Panc1 (cell line): ENCODE results near the gene ANKK1. TPM values are rescaled to one million over a fixed set of nuclear protein-coding genes. Genes with fewer than 3 reads are reported as not detected.

ENCODE experiments used
- ATAC-seq: fragments of 200-7000 bp; cut with Tn5 transposase; 2 replicates; pipeline ENCODE4 v1.9.1; 2020; ENCODE audit warnings: mild to moderate bottlenecking, moderate library complexity
- BruUV-seq: library from RNA; stranded (reverse); fragments of 400-500 nt; replicated peaks from 2 replicates; lab custom pipeline; 2021; lab: Mats Ljungman, UMichigan
- CTCF ChIA-PET: fragments of 300-600 bp; sonication (Branson Sonifier 250); formaldehyde crosslinking; loops from one replicate; lab custom pipeline; 2022; ENCODE audit warnings: antibody characterized with exemption; lab: Charles Lee
- POLR2A ChIA-PET: fragments of 300-600 bp; sonication (Branson Sonifier 250); formaldehyde crosslinking; loops from one replicate; lab custom pipeline; 2022; ENCODE audit warnings: antibody characterized with exemption; lab: Charles Lee
- DNase-seq: peaks from one replicate; pipeline ENCODE4 v3.0.0-alpha.2; 2010; ENCODE audit warnings: low read depth, low spot score
- H3K27ac ChIP-seq: 2 replicates; pipeline ENCODE4 v1.5.1; 2011; ENCODE audit warnings: mild to moderate bottlenecking, low read length, inconsistent platforms
- H3K27me3 ChIP-seq: fragments of 200-500 bp; sonication (Bioruptor generic); 2 replicates; pipeline ENCODE4 v1.6.0; 2014; ENCODE audit warnings: low read length, inconsistent platforms; ENCODE audit not compliant: control insufficient read depth, insufficient read depth
- H3K36me3 ChIP-seq: fragments of 200-500 bp; sonication (Bioruptor generic); 2 replicates; pipeline ENCODE4 v1.5.1; 2014; ENCODE audit warnings: inconsistent platforms, mild to moderate bottlenecking, low read length, moderate library complexity; ENCODE audit not compliant: control insufficient read depth, insufficient read depth
- H3K4me1 ChIP-seq: 2 replicates; pipeline ENCODE4 v1.5.1; 2011; ENCODE audit warnings: inconsistent platforms, mild to moderate bottlenecking, low read length, moderate library complexity; ENCODE audit not compliant: control insufficient read depth, insufficient read depth
- H3K4me3 ChIP-seq, 2 experiments: 2 replicates each; pipeline ENCODE4 v1.5.1; 2011 to 2012; ENCODE audit warnings: low read depth in 2 of 2, low read length in 2 of 2, mild to moderate bottlenecking in 2 of 2, inconsistent platforms in 1 of 2, moderate library complexity in 1 of 2
- H3K9me3 ChIP-seq: fragments of 200-500 bp; sonication (Bioruptor generic); 2 replicates; pipeline ENCODE4 v1.5.1; 2014; ENCODE audit warnings: low read depth, mild to moderate bottlenecking, inconsistent platforms, low read length, moderate library complexity; ENCODE audit not compliant: control insufficient read depth, insufficient read depth
- CTCF ChIP-seq: fragments of 450-650 bp; IDR thresholded peaks from 2 replicates; pipeline ENCODE4 v1.5.1; 2017; ENCODE audit warnings: mild to moderate bottlenecking
- POLR2AphosphoS5 ChIP-seq: IDR thresholded peaks from 2 replicates; pipeline ENCODE4 v1.6.1; 2012; ENCODE audit warnings: mild to moderate bottlenecking, low read depth, low read length, moderate library complexity
- SIN3A ChIP-seq: IDR thresholded peaks from 2 replicates; pipeline ENCODE4 v1.6.1; 2012; ENCODE audit warnings: low read depth, mild to moderate bottlenecking, low read length, moderate library complexity, borderline replicate concordance; ENCODE audit not compliant: insufficient read depth
- TCF7L2 ChIP-seq: IDR thresholded peaks from 2 replicates; pipeline ENCODE4 v1.6.1; 2011; ENCODE audit warnings: mild to moderate bottlenecking, low read depth, low read length, inconsistent platforms
- in situ Hi-C: cut with HindIII; loops from 2 replicates; pipeline ENCODE4 v1.10.0; 2016; ENCODE audit warnings: low sequenced_read_pairs, low pct_unique_long_range_greater_than_20kb
- intact Hi-C: fragments of 100-400 bp; cut with micrococcal nuclease; formaldehyde crosslinking; loops from one replicate; pipeline ENCODE4 v1.10.0; 2022; ENCODE audit not compliant: unreplicated experiment
- total RNA-seq: library from RNA; stranded (reverse); gene quantifications from one replicate; pipeline ENCODE4 v1.2.1, GENCODE V29; 2021; ENCODE audit not compliant: unreplicated experiment
- TF ChIP-seq, protein P1 (sequence below), 2 experiments: IDR thresholded peaks; 2 replicates each; pipeline ENCODE4 v1.6.1; 2011 to 2012; ENCODE audit warnings: low read depth in 2 of 2, control low read depth in 1 of 2, low read length in 1 of 2, mild to moderate bottlenecking in 1 of 2, moderate library complexity in 1 of 2; ENCODE audit not compliant: insufficient read depth in 1 of 2

The ANKK1 gene
- total RNA-seq, 1 experiment from 2014 or later = 0.08 TPM

DNA sequence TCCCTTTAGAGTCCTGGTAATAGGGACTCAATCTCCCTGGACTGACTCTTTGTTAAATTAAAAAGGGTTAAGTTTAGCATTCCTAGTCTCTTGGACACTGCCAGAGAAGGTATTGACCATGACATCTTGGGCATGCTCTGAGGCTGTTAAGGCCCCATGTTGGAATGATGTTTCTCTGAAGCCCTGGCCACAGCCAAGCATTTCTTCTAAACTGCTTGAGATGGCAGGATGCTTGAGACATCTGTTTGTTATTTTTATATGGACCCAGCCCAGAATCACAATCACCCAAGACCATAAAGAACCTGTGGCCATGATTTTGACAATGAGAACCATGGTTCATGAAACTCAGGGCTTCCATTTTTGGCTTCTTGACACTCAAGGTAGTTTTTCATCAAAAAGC, 5.5 kb upstream of the ANKK1 start:
- H3K36me3 ChIP-seq = no peaks in the 10 kb centered on the region
- H3K4me1 ChIP-seq = peaks cover under 1% of the 10 kb centered on the region; the same call in 1 of the 2 replicates
- no peak overlapping the region for H3K4me3 ChIP-seq
- ATAC-seq (no peak), DNase-seq (no peak)
- no peaks in the 10 kb centered on the region for H3K9me3 ChIP-seq
- in situ Hi-C loops (no loop called here), intact Hi-C loops (no loop called here)
- no peak overlapping the region for H3K27ac ChIP-seq
- CTCF ChIA-PET = no interaction called here
- TF ChIP-seq TCF7L2 = no peak
- H3K27me3 ChIP-seq = no peaks in the 10 kb centered on the region
- no TSS peak for BruUV-seq
- POLR2A ChIA-PET = no interaction called here

GRCh38 chr11:113384551-113384950, 3.0 kb upstream of the ANKK1 start:
- in situ Hi-C loops = no loop called here
- H3K27ac ChIP-seq = no peak overlapping the region
- ChIA-PET CTCF (no interaction called here), POLR2A (no interaction called here)
- BruUV-seq = no TSS peak
- H3K36me3 ChIP-seq = no peaks in the 10 kb centered on the region
- H3K4me1 ChIP-seq = peaks cover 5% of the 10 kb centered on the region; the same call in 1 of the 2 replicates
- H3K9me3 ChIP-seq = no peaks in the 10 kb centered on the region
- H3K4me3 ChIP-seq = no peak overlapping the region
- ATAC-seq = no peak
- DNase-seq = no peak
- H3K27me3 ChIP-seq = peaks cover 3% of the 10 kb centered on the region; the same call in 1 of the 2 replicates
- TF ChIP-seq CTCF (no peak), SIN3A (no peak), POLR2AphosphoS5 (no peak), TCF7L2 (no peak)
- TF ChIP-seq, protein P1, sequence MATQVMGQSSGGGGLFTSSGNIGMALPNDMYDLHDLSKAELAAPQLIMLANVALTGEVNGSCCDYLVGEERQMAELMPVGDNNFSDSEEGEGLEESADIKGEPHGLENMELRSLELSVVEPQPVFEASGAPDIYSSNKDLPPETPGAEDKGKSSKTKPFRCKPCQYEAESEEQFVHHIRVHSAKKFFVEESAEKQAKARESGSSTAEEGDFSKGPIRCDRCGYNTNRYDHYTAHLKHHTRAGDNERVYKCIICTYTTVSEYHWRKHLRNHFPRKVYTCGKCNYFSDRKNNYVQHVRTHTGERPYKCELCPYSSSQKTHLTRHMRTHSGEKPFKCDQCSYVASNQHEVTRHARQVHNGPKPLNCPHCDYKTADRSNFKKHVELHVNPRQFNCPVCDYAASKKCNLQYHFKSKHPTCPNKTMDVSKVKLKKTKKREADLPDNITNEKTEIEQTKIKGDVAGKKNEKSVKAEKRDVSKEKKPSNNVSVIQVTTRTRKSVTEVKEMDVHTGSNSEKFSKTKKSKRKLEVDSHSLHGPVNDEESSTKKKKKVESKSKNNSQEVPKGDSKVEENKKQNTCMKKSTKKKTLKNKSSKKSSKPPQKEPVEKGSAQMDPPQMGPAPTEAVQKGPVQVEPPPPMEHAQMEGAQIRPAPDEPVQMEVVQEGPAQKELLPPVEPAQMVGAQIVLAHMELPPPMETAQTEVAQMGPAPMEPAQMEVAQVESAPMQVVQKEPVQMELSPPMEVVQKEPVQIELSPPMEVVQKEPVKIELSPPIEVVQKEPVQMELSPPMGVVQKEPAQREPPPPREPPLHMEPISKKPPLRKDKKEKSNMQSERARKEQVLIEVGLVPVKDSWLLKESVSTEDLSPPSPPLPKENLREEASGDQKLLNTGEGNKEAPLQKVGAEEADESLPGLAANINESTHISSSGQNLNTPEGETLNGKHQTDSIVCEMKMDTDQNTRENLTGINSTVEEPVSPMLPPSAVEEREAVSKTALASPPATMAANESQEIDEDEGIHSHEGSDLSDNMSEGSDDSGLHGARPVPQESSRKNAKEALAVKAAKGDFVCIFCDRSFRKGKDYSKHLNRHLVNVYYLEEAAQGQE (IDR thresholded peaks at IDR 0.05; ENCODE audit: insufficient read depth in 1 of 2, low read depth in 2 of 2, low read length in 1 of 2) = no peak
- intact Hi-C loops = no loop called here

- ChIA-PET POLR2A (no interaction called here), CTCF (no interaction called here)
- no peak for DNase-seq
Observed at GRCh38 chr11:113385749-113386148, 1.8 kb upstream of the ANKK1 start.

More at GRCh38 chr11:113385749-113386148, 1.8 kb upstream of the ANKK1 start:
- intact Hi-C loops (no loop called here), in situ Hi-C loops (no loop called here)
- Histone ChIP-seq H3K27ac (no peak overlapping the region), H3K9me3 (no peaks in the 10 kb centered on the region), H3K4me3 (no peak overlapping the region), H3K36me3 (no peaks in the 10 kb centered on the region), H3K4me1 (peaks cover 5% of the 10 kb centered on the region; the same call in 1 of the 2 replicates), H3K27me3 (peaks cover 6% of the 10 kb centered on the region; the same call in 1 of the 2 replicates)
- no TSS peak for BruUV-seq
- TF ChIP-seq POLR2AphosphoS5 (no peak), SIN3A (no peak), TCF7L2 (no peak), CTCF (no peak)
- TF ChIP-seq, protein P1 (IDR thresholded peaks at IDR 0.05; ENCODE audit: insufficient read depth in 1 of 2, low read depth in 2 of 2, low read length in 1 of 2) = no peak
- ATAC-seq = no peak
